ENCODE measurements around the gene SCG3.

DNA sequence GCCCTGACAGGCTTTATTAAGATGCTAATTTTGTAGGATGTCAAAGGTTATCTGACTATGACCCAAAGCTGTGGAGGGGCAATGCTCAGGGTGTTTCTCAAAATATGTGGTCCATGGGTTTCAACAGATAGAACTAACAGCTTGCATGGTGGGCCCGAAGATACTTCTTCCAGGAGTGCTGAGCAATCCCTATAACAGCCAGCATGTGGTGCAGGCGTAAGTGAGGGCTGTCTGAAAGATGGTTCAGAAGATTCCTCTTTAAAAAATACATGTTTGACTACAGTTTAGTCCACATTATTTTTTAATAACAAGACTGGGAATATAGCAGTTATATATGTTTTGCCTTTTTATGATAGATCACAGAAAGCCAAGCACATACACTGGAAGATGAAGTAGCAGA is 7.6 kb downstream of the SCG3 start:
- TF ChIP-seq, protein P1, sequence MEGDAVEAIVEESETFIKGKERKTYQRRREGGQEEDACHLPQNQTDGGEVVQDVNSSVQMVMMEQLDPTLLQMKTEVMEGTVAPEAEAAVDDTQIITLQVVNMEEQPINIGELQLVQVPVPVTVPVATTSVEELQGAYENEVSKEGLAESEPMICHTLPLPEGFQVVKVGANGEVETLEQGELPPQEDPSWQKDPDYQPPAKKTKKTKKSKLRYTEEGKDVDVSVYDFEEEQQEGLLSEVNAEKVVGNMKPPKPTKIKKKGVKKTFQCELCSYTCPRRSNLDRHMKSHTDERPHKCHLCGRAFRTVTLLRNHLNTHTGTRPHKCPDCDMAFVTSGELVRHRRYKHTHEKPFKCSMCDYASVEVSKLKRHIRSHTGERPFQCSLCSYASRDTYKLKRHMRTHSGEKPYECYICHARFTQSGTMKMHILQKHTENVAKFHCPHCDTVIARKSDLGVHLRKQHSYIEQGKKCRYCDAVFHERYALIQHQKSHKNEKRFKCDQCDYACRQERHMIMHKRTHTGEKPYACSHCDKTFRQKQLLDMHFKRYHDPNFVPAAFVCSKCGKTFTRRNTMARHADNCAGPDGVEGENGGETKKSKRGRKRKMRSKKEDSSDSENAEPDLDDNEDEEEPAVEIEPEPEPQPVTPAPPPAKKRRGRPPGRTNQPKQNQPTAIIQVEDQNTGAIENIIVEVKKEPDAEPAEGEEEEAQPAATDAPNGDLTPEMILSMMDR (IDR thresholded peaks at IDR 0.05; ENCODE audit: low read length), result peak; percentile 27; the same call in 1 of the 2 replicates
- no peak for TF ChIP-seq EZH2 (IDR thresholded peaks at IDR 0.05; ENCODE audit: borderline replicate concordance, low read length)
